Body of pancreas (tissue), 4 donors: ENCODE data around the gene PDGFA. TPM values are rescaled to one million over a fixed set of nuclear protein-coding genes. Genes with fewer than 3 reads are reported as not detected.
A peak's percentile ranks its signal among the peaks of the same experiment; 100 is the strongest.

Source experiments
- ATAC-seq: fragments of 150-250 bp; one replicate; pipeline ENCODE4 v1.9.1; 2016
- DNase-seq, 4 donors: peaks; one replicate each; pipeline ENCODE4 v3.0.0-alpha.2; 2019
- H3K27ac ChIP-seq, 4 donors: fragments of 200-600 bp; sonication (generic); 1 replicate in 3 of 4; 2 replicates in 1 of 4; pipeline versions ENCODE4 v1.5.1 to v1.6.1; 2016 to 2019; ENCODE audit warnings: mild to moderate bottlenecking in 1 of 4, mixed read lengths in 1 of 4, moderate library complexity in 1 of 4
- H3K27me3 ChIP-seq, 2 donors: fragments of 200-600 bp; sonication (generic); one replicate each; pipeline ENCODE4 v1.6.0; 2016; ENCODE audit warnings: mild to moderate bottlenecking in 1 of 2
- H3K36me3 ChIP-seq, 2 donors: fragments of 200-600 bp; sonication (generic); replicated peaks in 1 of 2; 2 replicates each; pipeline ENCODE4 v1.5.1; 2016; ENCODE audit warnings: low read depth in 2 of 2; ENCODE audit not compliant: insufficient read depth in 1 of 2
- H3K4me1 ChIP-seq: fragments of 200-600 bp; sonication (generic); one replicate; pipeline ENCODE4 v1.6.0; 2016
- H3K4me3 ChIP-seq, 2 donors: fragments of 200-600 bp; sonication (generic); 1 replicate in 1 of 2; 2 replicates in 1 of 2; pipeline ENCODE4 v1.5.1; 2016 to 2019
- H3K9me3 ChIP-seq, 3 donors: fragments of 200-600 bp; sonication (generic); 1 replicate in 2 of 3; 2 replicates in 1 of 3; pipeline ENCODE4 v1.5.1; 2016
- CTCF ChIP-seq, 7 experiments: fragments of 450-650 bp in 4 of 7; fragments of 200-600 bp in 3 of 7; sonication (generic) in 3 of 7; IDR thresholded peaks; one replicate each; pipeline ENCODE4 v1.5.1; 2016 to 2019; ENCODE audit warnings: antibody characterized with exemption in 7 of 7
- POLR2A ChIP-seq, 3 donors: fragments of 450-650 bp; IDR thresholded peaks; one replicate each; pipeline ENCODE4 v1.6.1; 2016; ENCODE audit warnings: antibody characterized with exemption in 3 of 3, mild to moderate bottlenecking in 2 of 3
- WGBS, 2 donors: methylation state at CpG; one replicate each; pipeline ENCODE4 v1.1.5; 2017; 5-methylcytosine and 5-hydroxymethylcytosine counted together
- intact Hi-C: fragments of 100-400 bp; cut with DNase I; formaldehyde crosslinking; loops from one replicate; pipeline ENCODE4 v1.15.1; 2023
- total RNA-seq, 2 donors: library from RNA; depleted of rRNA; stranded (reverse); fragments of >200 nt; gene quantifications; one replicate each; pipeline ENCODE4 v1.1.0, GENCODE V29; 2016

PDGFA gene
- 10 to 100 TPM; 58.6 to 59.3 TPM for total RNA-seq

GRCh38 chr7:519484-520390, at the start of gene PDGFA:
PDGFA (minus strand) TSS chr7:519846; CDS start chr7:519001, 845 bp downstream.
- Histone ChIP-seq H3K27ac (peak within 1 kb of the TSS; percentile 91 to 99 (median 95)), H3K9me3 (no peaks in the 10 kb centered on the region), H3K4me3 (peak within 1 kb of the TSS; percentile 80 to 92), H3K27me3 (no peaks in the 10 kb centered on the region), H3K4me1 (peaks cover 49% of the 10 kb centered on the region), H3K36me3 (no peaks in the 10 kb centered on the region)
- peak; percentile 70 to 76 (median 74) for DNase-seq
- intact Hi-C loops = no loop called here
- TF ChIP-seq POLR2A (IDR thresholded peaks at IDR 0.05) (peak; percentile 48 to 62 (median 50)), CTCF (IDR thresholded peaks at IDR 0.05) (peak; percentile 28 to 65 (median 38))
- 0% methylated on average over 99 of the region's 132 CpGs; no CpG with 5 or more reads in 1 of the 2 donors for WGBS, 2 donors
- ATAC-seq = peak; percentile 40

GRCh38 chr7:568031-568951, 48.6 kb upstream of the PDGFA start:
- intact Hi-C loops = no loop called here
- Histone ChIP-seq H3K27ac (no peak overlapping the region), H3K27me3 (no peaks in the 10 kb centered on the region), H3K4me3 (no peak overlapping the region), H3K4me1 (no peaks in the 10 kb centered on the region), H3K36me3 (no peaks in the 10 kb centered on the region), H3K9me3 (no peaks in the 10 kb centered on the region)
- TF ChIP-seq CTCF (IDR thresholded peaks at IDR 0.05) (no peak), POLR2A (IDR thresholded peaks at IDR 0.05) (no peak)
- no peak for DNase-seq
- ATAC-seq = no peak
- WGBS, 2 donors = 78 to 90% methylated on average over 18 to 33 of the region's 33 CpGs

GRCh38 chr7:567305-567883, 47.7 kb upstream of the PDGFA start:
- H3K9me3 ChIP-seq = no peaks in the 10 kb centered on the region
- TF ChIP-seq POLR2A (IDR thresholded peaks at IDR 0.05) (no peak), CTCF (IDR thresholded peaks at IDR 0.05) (no peak)
- 93 to 100% methylated on average over 2 of the region's 3 CpGs for WGBS, 2 donors

GRCh38 chr7:566100-566499, 46.5 kb upstream of the PDGFA start:
- WGBS, 2 donors = 95 to 100% methylated on average over 1 of the region's 1 CpG
- intact Hi-C loops = no loop called here
- Histone ChIP-seq H3K27ac (no peak overlapping the region), H3K4me3 (no peak overlapping the region), H3K4me1 (peaks cover 20% of the 10 kb centered on the region), H3K36me3 (no peaks in the 10 kb centered on the region), H3K9me3 (no peaks in the 10 kb centered on the region), H3K27me3 (no peaks in the 10 kb centered on the region)
- no peak for DNase-seq
- ATAC-seq = no peak
- no peak for TF ChIP-seq CTCF (IDR thresholded peaks at IDR 0.05)
- TF ChIP-seq POLR2A (IDR thresholded peaks at IDR 0.05) = no peak

More at GRCh38 chr7:567305-567883, 47.7 kb upstream of the PDGFA start:
- no peak overlapping the region for H3K27ac ChIP-seq
- no peaks in the 10 kb centered on the region for H3K27me3 ChIP-seq
- DNase-seq (no peak), ATAC-seq (no peak)
- no peak overlapping the region for H3K4me3 ChIP-seq
- no peaks in the 10 kb centered on the region for H3K36me3 ChIP-seq
- peaks cover 8% of the 10 kb centered on the region for H3K4me1 ChIP-seq
- intact Hi-C loops = no loop called here
